GM12891 (cell line): ENCODE results near the gene PPP1R12B.
"Not testable (repeated sequence)": the region's sequence is repeated elsewhere in the genome, so short reads cannot be mapped to it uniquely, and the experiment has no call there.

Experiments used
- POLR2AphosphoS5 ChIP-seq: IDR thresholded peaks from 2 replicates; pipeline ENCODE4 v1.6.1; 2011; ENCODE audit warnings: low read depth, low read length, control low read depth
- POU2F2 ChIP-seq: IDR thresholded peaks from 2 replicates; pipeline ENCODE4 v1.6.1; 2011; ENCODE audit warnings: low read depth, mild to moderate bottlenecking, control low read depth, low read length, moderate library complexity
- SPI1 ChIP-seq: IDR thresholded peaks from 2 replicates; pipeline ENCODE4 v1.6.1; 2011; ENCODE audit warnings: low read depth, low read length, control low read depth
- TAF1 ChIP-seq: IDR thresholded peaks from 2 replicates; pipeline ENCODE4 v1.6.1; 2011; ENCODE audit warnings: low read depth, low read length, control low read depth

GRCh38 chr1:202484820-202485219 lies 136.3 kb downstream of the PPP1R12B start:
- not testable (repeated sequence) for TF ChIP-seq SPI1, TAF1, POLR2AphosphoS5, POU2F2
